H1 (cell line): ENCODE results near the gene ATP6V1C2. TPM values are rescaled to one million over a fixed set of nuclear protein-coding genes. Genes with fewer than 3 reads are reported as not detected.

Experiments
- CTCF ChIA-PET: fragments of 300-600 bp; sonication (Branson Sonifier 250); formaldehyde crosslinking; loops from one replicate; lab custom pipeline; 2021; ENCODE audit not compliant: partially characterized antibody; lab: Charles Lee
- POLR2A ChIA-PET: fragments of 300-600 bp; sonication (Branson Sonifier 250); formaldehyde crosslinking; loops from one replicate; lab custom pipeline; 2021; ENCODE audit warnings: inconsistent platforms; ENCODE audit not compliant: partially characterized antibody; lab: Charles Lee
- DNase-seq, 2 experiments: peaks; one replicate each; pipeline versions ENCODE4 v3.0.0 to v3.0.0-alpha.2; 2010 to 2022; ENCODE audit warnings: low spot score in 2 of 2, low read depth in 1 of 2, mixed read lengths in 1 of 2
- FAIRE-seq: peaks from 2 replicates; lab custom pipeline; 2011; peaks lifted over from hg19 to GRCh38; lab: Jason Lieb, UNC
- H2AFZ ChIP-seq: 2 replicates; pipeline ENCODE4 v1.8.1; 2012; ENCODE audit warnings: low read length, inconsistent platforms
- H2AK5ac ChIP-seq: 2 replicates; pipeline ENCODE4 v1.6.1; 2013; ENCODE audit warnings: low read depth, low read length
- H2BK120ac ChIP-seq: replicated peaks from 2 replicates; pipeline ENCODE3; 2013; ENCODE audit warnings: low read depth, low read length, inconsistent platforms
- H2BK12ac ChIP-seq: 2 replicates; pipeline ENCODE4 v1.6.1; 2013; ENCODE audit warnings: low read depth, low read length
- H2BK15ac ChIP-seq: 2 replicates; pipeline ENCODE4 v1.6.1; 2013; ENCODE audit warnings: low read length
- H2BK20ac ChIP-seq: 2 replicates; pipeline ENCODE4 v1.6.1; 2013; ENCODE audit warnings: low read length
- H2BK5ac ChIP-seq: 2 replicates; pipeline ENCODE4 v1.6.1; 2013; ENCODE audit warnings: low read depth, low read length
- H3K14ac ChIP-seq: 2 replicates; pipeline ENCODE4 v1.6.1; 2013; ENCODE audit warnings: inconsistent platforms; ENCODE audit not compliant: insufficient read length
- H3K18ac ChIP-seq: 2 replicates; pipeline ENCODE4 v1.6.1; 2013; ENCODE audit warnings: low read length; ENCODE audit errors: extremely low read depth
- H3K23ac ChIP-seq: 2 replicates; pipeline ENCODE4 v1.6.1; 2013; ENCODE audit warnings: inconsistent platforms; ENCODE audit not compliant: insufficient read length
- H3K23me2 ChIP-seq: 2 replicates; pipeline ENCODE4 v1.6.1; 2013; ENCODE audit warnings: low read depth, low read length
- H3K27ac ChIP-seq: 2 replicates; pipeline ENCODE4 v1.6.1; 2011; ENCODE audit warnings: low read depth, low read length, inconsistent platforms
- H3K27me3 ChIP-seq, 4 experiments: replicated peaks in 1 of 4; 1 replicate in 1 of 4; 2 replicates in 3 of 4; pipeline versions ENCODE4 v1.6.1 to v1.8.1; 2011 to 2013; ENCODE audit warnings: low read length in 3 of 4, mild to moderate bottlenecking in 3 of 4, inconsistent platforms in 2 of 4, mixed read lengths in 2 of 4, moderate library complexity in 1 of 4; ENCODE audit not compliant: control insufficient read depth in 3 of 4, insufficient read depth in 3 of 4; ENCODE audit errors: extremely low read depth in 1 of 4
- H3K36me3 ChIP-seq, 4 experiments: 2 replicates each; pipeline versions ENCODE4 v1.6.1 to v1.8.1; 2011 to 2013; ENCODE audit warnings: mild to moderate bottlenecking in 4 of 4, low read length in 3 of 4, moderate library complexity in 2 of 4, control low read depth in 1 of 4, inconsistent platforms in 1 of 4; ENCODE audit not compliant: insufficient read depth in 4 of 4, control insufficient read depth in 2 of 4
- H3K4ac ChIP-seq: replicated peaks from 2 replicates; pipeline ENCODE3; 2013; ENCODE audit warnings: low read length, low read depth, mixed read lengths, inconsistent platforms; ENCODE audit not compliant: insufficient read length
- H3K4me1 ChIP-seq, 4 experiments: replicated peaks in 1 of 4; 1 replicate in 1 of 4; 2 replicates in 3 of 4; pipeline versions ENCODE4 v1.6.1 to v1.8.1; 2011 to 2013; ENCODE audit warnings: low read length in 3 of 4, inconsistent platforms in 2 of 4, mixed read lengths in 1 of 4; ENCODE audit not compliant: insufficient read depth in 4 of 4, control insufficient read depth in 3 of 4
- H3K4me2 ChIP-seq, 2 experiments: 2 replicates each; pipeline versions ENCODE4 v1.6.1 to v1.8.1; 2011 to 2013; ENCODE audit warnings: low read depth in 2 of 2, low read length in 2 of 2, control low read depth in 1 of 2, inconsistent platforms in 1 of 2, mild to moderate bottlenecking in 1 of 2; ENCODE audit not compliant: insufficient read depth in 1 of 2
- H3K4me3 ChIP-seq, 4 experiments: fragments of 200-600, 300-600 bp in 1 of 4; sonication (generic), shearing (Covaris generic), sonication (Bioruptor Twin) in 1 of 4; 2 replicates each; pipeline versions ENCODE4 v1.5.1 to v1.8.1; 2011 to 2016; ENCODE audit warnings: low read length in 4 of 4, low read depth in 3 of 4, control low read depth in 2 of 4, inconsistent platforms in 2 of 4, mild to moderate bottlenecking in 2 of 4, mixed read lengths in 1 of 4, moderate library complexity in 1 of 4; ENCODE audit not compliant: insufficient read depth in 2 of 4; ENCODE audit errors: extremely low read depth in 1 of 4
- H3K56ac ChIP-seq: replicated peaks from 2 replicates; pipeline ENCODE3; 2013; ENCODE audit warnings: low read depth, mild to moderate bottlenecking, mixed read lengths, low read length, inconsistent platforms; ENCODE audit not compliant: insufficient read length
- H3K79me1 ChIP-seq: 2 replicates; pipeline ENCODE4 v1.6.1; 2013; ENCODE audit warnings: low read depth, low read length, control low read depth
- H3K79me2 ChIP-seq, 2 experiments: 2 replicates each; pipeline versions ENCODE4 v1.6.1 to v1.8.1; 2012 to 2013; ENCODE audit warnings: low read length in 2 of 2, mild to moderate bottlenecking in 2 of 2, inconsistent platforms in 1 of 2; ENCODE audit not compliant: insufficient read depth in 2 of 2, control insufficient read depth in 1 of 2
- H3K9ac ChIP-seq, 4 experiments: replicated peaks in 1 of 4; 1 replicate in 1 of 4; 2 replicates in 3 of 4; pipeline versions ENCODE4 v1.6.1 to v1.8.1; 2011 to 2013; ENCODE audit warnings: low read depth in 3 of 4, low read length in 3 of 4, control low read depth in 2 of 4, mild to moderate bottlenecking in 2 of 4, moderate library complexity in 2 of 4, inconsistent platforms in 1 of 4; ENCODE audit errors: extremely low read depth in 1 of 4
- H3K9me3 ChIP-seq, 2 experiments: 2 replicates each; pipeline versions ENCODE4 v1.6.1 to v1.8.1; 2012 to 2013; ENCODE audit warnings: mild to moderate bottlenecking in 2 of 2, moderate library complexity in 2 of 2, control low read depth in 1 of 2, inconsistent platforms in 1 of 2, low read depth in 1 of 2, low read length in 1 of 2, mixed read lengths in 1 of 2; ENCODE audit not compliant: insufficient read depth in 2 of 2
- H4K20me1 ChIP-seq, 2 experiments: replicated peaks in 1 of 2; 2 replicates each; pipeline versions ENCODE3 to v1.8.1; 2011 to 2013; ENCODE audit warnings: inconsistent platforms in 2 of 2, low read length in 2 of 2, mild to moderate bottlenecking in 1 of 2; ENCODE audit not compliant: insufficient read depth in 2 of 2, control insufficient read depth in 1 of 2
- H4K5ac ChIP-seq: 2 replicates; pipeline ENCODE4 v1.6.1; 2013; ENCODE audit warnings: low read length, low read depth, mixed read lengths, inconsistent platforms; ENCODE audit not compliant: insufficient read length
- H4K8ac ChIP-seq: 2 replicates; pipeline ENCODE4 v1.8.0; 2013; ENCODE audit warnings: mild to moderate bottlenecking, moderate library complexity, low read length, inconsistent platforms; ENCODE audit not compliant: insufficient read depth; ENCODE audit errors: extremely low read depth
- H4K91ac ChIP-seq: replicated peaks from 2 replicates; pipeline ENCODE3; 2013; ENCODE audit warnings: low read length, mixed read lengths, inconsistent platforms; ENCODE audit not compliant: insufficient read length
- MAFK ChIP-seq: IDR thresholded peaks from 2 replicates; pipeline ENCODE4 v1.6.1; 2012; ENCODE audit warnings: low read depth, mild to moderate bottlenecking, improper control_type of control experiment, low read length
- TCF12 ChIP-seq: IDR thresholded peaks from 2 replicates; pipeline ENCODE4 v1.6.1; 2011; ENCODE audit warnings: low read depth, mild to moderate bottlenecking, low read length
- WGBS, 2 experiments: shearing (Covaris generic) in 1 of 2; methylation state at CpG; one replicate each; pipeline versions ENCODE4 v1.1.6 to v1.1.7; 2013 to 2015; ENCODE audit warnings: low lambda C conversion rate in 2 of 2, mixed read lengths in 2 of 2, inconsistent platforms in 1 of 2, low coverage in 1 of 2, missing lambda C conversion rate in 1 of 2; ENCODE audit not compliant: insufficient replicate concordance in 2 of 2, insufficient coverage in 1 of 2, insufficient read length in 1 of 2; ENCODE audit errors: extremely low coverage in 1 of 2, missing lambda C conversion rate in 1 of 2; 5-methylcytosine and 5-hydroxymethylcytosine counted together
- polyA plus RNA-seq, 7 experiments: library from polyadenylated mRNA; depleted of rRNA in 3 of 7; stranded (reverse) in 5 of 7; unstranded in 2 of 7; fragments of >200 nt in 5 of 7; fragments of 200-250 nt in 2 of 7; gene quantifications; 1 replicate in 5 of 7; 2 replicates in 1 of 7; 4 replicates in 1 of 7; pipeline versions ENCODE4 v1.2.1 to v1.2.3, GENCODE V29; 2011 to 2013; ENCODE audit warnings: missing spikeins in 2 of 7, mixed read lengths in 2 of 7
- total RNA-seq: library from RNA; stranded (reverse); fragmentation: NEBNext Ultra II Directional; extraction: Animal tissue kit (Norgen Biotek cat#: 25700); gene quantifications from 2 replicates; pipeline ENCODE4 v1.2.1, GENCODE V29; 2021

ATP6V1C2 gene
- total and polyA plus RNA-seq, 2 of the 8 experiments (the other 6 are each of a cell fraction or from before 2014, with no cell fraction given): 0.29 to 0.74 TPM

- Histone ChIP-seq H3K79me2 (peaks cover 52 to 64% of the 10 kb centered on the region in 2 experiments), H3K27me3 (no peaks in the 10 kb centered on the region; a peak in 2 of 7 replicates), H3K79me1 (peaks cover 7% of the 10 kb centered on the region; the same call in 1 of the 2 replicates), H2BK12ac (no peak overlapping the region), H3K27ac (no peak overlapping the region), H3K23ac (no peak overlapping the region), H3K14ac (no peak overlapping the region), H4K8ac (no peak overlapping the region), H3K36me3 (peaks cover 0 to 16% (median 0%) of the 10 kb centered on the region in 4 experiments; a peak in 1 of 8 replicates), H2BK15ac (no peak overlapping the region), H3K9ac (peak overlapping the region in 1 of 4 experiments; percentile 50; a peak in 4 of 7 replicates), H3K56ac (no peak overlapping the region), H3K23me2 (peaks cover 8% of the 10 kb centered on the region; the same call in 1 of the 2 replicates), H3K4me3 (peak overlapping the region; percentile 56 to 87 (median 69); a peak in 5 of 8 replicates), H2BK5ac (no peak overlapping the region), H4K20me1 (peaks cover 15 to 20% of the 10 kb centered on the region in 2 experiments), H2AFZ (no peak overlapping the region), H2BK120ac (no peak overlapping the region), H3K9me3 (no peaks in the 10 kb centered on the region), H3K4ac (no peak overlapping the region), H2AK5ac (no peak overlapping the region), H3K18ac (no peak overlapping the region), H4K91ac (no peak overlapping the region), H3K4me1 (peaks cover 0 to 15% (median 4%) of the 10 kb centered on the region in 4 experiments; a peak in 6 of 7 replicates), H2BK20ac (no peak overlapping the region), H4K5ac (no peak overlapping the region), H3K4me2 (peak overlapping the region; percentile 82 to 100)
- no peak for FAIRE-seq
- 78% methylated on average over 8 of the region's 8 CpGs; no CpG with 5 or more reads in 1 of the 2 experiments for whole genome bisulfite sequencing, 2 experiments
- no peak for DNase-seq
- ChIA-PET POLR2A (no interaction called here), CTCF (no interaction called here)
- no peak for TF ChIP-seq TCF12
- no peak for TF ChIP-seq MAFK
Observed at GRCh38 chr2:10810202-10811161, 89.1 kb downstream of the ATP6V1C2 start.
